Fibroblast of peridontal ligament (primary cell): ENCODE measurements around the gene SPATA33.
"Not testable (repeated sequence)": the region's sequence is repeated elsewhere in the genome, so short reads cannot be mapped to it uniquely, and the experiment has no call there.

Source experiments
- DNase-seq: peaks from one replicate; pipeline ENCODE4 v3.0.0-alpha.2; 2010; ENCODE audit errors: extremely low read depth

The SPATA33 gene

GRCh38 chr16:89629827-89630610, 27.6 kb upstream of the SPATA33 start:
- no peak for DNase-seq

DNA sequence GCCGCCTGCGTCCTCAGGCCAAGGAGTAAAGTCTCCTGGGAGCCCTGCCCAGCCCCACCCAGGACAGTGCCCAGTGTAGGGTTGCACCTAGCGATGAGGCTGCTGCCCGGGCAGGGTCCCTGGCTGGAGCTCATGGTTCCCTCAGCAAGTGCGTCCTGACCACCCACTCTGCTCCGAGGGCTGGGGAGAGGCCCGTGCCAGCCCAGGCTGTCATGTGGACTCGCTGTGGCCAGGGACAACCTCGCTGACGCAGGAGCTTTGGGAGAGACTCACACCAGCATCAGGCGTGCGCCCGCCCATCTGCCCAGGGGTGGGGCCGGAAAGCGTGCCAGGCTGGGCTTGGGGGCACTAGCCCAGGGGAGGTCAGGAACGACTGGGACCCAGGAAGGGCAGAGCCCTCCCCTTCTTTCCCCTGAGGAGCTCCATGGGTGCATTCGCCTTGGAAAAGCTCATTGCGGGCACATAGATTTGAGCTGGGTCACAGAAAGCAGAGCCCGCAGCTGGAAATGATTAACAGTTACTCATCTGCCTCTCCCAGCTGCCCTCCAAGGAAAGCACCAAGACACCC, 24.5 kb upstream of the SPATA33 start:
- DNase-seq: peak; percentile 87

GRCh38 chr16:89634463-89635385, 22.9 kb upstream of the SPATA33 start:
- DNase-seq: not testable (repeated sequence)

DNA sequence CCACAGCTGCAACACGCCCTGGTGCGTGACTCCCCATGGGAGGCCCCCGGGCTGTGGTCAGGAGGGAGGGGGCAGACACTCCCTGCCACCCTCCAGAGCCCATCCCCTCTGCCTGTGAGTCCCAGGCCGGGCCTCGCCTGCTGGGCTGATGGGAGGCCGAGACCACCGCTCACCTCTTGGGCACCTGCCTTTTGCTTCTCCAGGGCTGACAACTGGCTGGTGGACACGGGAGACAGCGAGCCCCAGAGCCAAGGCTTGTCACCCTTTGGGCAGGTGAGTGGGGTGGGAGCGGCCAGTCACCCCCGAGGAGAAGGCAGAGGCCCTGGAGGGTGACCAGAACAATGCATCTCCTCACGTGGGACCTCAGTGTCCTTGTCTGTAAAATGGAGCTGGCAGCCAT, 21.0 kb upstream of the SPATA33 start:
- no peak for DNase-seq

- DNase-seq: no peak
Observed at GRCh38 chr16:89637379-89637778, 20.3 kb upstream of the SPATA33 start.

GRCh38 chr16:89638455-89638854, 19.2 kb upstream of the SPATA33 start:
- DNase-seq: no peak

DNA sequence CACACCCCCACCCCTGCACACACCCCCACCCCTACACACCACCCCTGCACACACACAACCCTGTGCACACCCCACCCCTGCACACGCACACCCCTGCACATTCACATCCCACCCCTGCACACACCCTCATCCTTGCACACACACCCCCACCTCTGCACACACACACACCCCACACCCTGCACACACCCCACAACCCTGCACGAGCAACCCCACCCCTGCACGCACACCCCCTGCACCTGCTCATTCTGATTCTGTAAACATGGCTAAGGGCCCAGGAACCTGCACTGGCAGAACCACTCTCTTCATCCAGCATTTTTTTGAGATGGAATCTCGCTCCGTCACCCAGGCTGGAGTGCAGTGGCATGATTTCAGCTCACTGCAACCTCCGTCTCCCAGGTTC, 18.3 kb upstream of the SPATA33 start:
- no peak for DNase-seq

DNA sequence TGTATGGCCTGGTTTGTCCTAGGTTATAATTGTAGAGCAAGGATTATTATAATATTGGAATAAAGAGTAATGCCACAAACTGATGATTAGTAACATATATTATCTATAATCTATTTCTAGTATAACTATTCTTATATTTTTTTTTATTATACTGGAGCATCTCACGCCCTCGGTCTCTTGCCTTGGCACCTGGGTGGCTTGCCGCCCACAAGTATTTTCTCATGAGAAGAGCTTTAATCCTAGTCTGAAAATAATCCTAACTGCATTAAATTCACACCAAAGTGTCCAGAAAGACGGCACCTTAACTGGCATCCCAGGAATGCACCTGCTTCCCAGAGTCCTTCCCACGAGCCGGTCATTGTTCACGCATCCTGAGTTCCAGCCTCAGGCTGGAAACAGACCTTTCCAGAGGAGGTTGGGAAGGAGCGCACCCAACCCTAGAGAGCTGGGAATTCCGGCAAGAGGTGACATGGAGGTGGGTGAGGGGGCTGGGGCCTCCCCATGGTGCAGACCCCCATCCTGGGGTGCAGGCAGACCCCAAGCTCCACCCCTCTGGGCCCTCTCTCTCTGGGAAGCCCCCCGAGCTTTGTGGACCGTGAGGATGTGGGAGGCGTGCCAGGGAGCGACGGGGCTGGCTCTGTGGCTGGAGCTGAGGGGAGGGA, 16.0 kb upstream of the SPATA33 start:
- no peak for DNase-seq

GRCh38 chr16:89642574-89642973, 15.1 kb upstream of the SPATA33 start:
- DNase-seq: no peak

DNA sequence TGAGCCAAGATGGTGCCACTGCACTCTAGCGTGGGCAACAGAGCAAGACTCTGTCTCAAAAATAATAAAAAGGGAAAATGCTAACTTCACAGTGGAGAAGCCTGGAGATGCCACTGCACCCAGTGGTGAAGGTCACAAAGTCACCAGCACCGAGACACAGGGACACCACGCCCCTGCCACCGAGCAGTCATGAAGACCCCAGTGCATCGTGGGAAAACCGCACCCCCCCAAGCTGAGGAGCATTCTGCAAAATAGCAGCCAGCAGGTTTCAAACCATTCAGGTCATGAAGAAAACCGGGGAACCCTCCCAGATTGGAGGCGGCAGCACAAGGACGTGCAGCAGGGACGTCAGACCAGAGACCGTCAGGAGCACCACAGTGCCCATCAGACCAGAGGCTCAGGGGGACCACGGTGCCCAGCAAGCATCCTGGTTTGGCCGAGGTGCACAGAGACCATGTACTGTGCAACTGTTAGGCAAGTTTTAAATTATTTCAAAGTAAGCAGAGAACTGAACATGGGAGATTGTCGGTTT, 13.8 kb upstream of the SPATA33 start:
- DNase-seq: no peak

- DNase-seq: no peak
Observed at GRCh38 chr16:89645122-89645521, 12.5 kb upstream of the SPATA33 start.

DNA sequence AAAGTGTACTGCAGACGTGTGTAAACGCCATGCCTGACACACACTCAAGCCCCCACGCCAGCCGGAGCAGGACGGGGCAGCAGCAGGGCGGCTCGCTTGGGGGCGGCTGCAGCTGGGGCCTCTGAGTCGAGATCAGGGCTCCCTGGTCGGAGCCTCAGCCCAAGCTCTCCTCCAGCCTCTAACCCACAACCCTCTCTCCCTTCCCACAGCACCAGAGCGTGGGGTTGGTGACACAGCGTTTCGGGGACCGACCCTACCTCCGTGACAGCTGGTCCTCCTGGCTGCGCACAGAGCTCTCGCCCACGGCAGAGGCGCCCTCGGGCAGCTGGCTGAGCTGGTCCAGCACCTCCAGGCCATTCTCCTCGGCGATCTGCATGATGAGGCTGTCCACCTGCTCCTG, 11.4 kb upstream of the SPATA33 start:
- no peak for DNase-seq

- no peak for DNase-seq
Observed at GRCh38 chr16:89646906-89647305, 10.7 kb upstream of the SPATA33 start.

DNA sequence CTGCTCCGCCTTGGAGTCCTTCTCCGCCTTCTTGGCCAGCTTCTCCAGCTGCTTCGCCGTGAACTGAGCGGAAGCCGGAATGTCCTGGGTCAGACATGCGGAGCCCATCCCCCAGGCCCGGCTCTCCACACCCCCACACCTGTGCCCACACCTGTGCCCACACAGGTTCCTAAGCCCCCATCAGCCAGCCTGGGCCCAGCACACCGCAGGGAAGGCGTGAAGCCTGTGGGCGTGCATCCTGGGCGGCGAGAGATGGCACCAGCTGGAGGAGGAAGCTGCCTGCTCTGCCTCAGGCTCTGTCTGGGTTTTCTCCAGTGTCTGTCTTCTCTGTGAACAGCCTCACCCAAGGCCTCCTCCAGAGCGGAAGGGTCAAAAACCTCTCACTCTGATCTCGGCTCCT, 6.1 kb upstream of the SPATA33 start:
- no peak for DNase-seq

DNA sequence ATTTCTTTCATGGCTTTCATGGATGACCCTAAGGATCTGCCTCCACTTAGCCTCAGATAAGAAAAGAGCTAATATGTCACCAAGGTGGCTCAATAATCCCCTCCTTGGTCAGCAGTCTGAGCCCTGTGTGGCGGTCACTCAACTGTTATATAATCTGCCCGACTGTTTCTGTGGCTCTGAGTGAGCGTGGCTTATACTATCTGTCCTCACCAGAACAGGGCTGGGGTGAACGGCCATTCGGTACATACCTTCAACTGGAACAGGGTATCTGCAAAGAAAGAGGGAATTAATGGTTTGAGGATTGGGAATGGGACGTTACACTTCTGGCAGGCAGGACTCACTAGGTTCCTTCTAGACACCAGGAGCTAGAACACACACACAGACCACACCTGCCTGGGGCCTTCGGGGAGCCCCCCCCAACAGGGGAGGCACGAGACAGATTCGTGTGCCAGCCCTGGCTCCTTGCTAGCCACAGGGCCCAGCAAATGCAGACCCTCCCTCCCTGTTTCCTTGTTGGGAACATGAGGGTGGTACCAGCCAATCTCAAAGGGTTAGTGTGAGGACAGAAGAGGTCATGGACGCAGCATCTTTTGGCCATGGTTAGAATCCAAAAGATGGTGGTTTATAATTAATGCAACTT, 3.9 kb upstream of the SPATA33 start:
- no peak for DNase-seq

GRCh38 chr16:89655062-89655643, 2.5 kb upstream of the SPATA33 start:
- DNase-seq: no peak

DNA sequence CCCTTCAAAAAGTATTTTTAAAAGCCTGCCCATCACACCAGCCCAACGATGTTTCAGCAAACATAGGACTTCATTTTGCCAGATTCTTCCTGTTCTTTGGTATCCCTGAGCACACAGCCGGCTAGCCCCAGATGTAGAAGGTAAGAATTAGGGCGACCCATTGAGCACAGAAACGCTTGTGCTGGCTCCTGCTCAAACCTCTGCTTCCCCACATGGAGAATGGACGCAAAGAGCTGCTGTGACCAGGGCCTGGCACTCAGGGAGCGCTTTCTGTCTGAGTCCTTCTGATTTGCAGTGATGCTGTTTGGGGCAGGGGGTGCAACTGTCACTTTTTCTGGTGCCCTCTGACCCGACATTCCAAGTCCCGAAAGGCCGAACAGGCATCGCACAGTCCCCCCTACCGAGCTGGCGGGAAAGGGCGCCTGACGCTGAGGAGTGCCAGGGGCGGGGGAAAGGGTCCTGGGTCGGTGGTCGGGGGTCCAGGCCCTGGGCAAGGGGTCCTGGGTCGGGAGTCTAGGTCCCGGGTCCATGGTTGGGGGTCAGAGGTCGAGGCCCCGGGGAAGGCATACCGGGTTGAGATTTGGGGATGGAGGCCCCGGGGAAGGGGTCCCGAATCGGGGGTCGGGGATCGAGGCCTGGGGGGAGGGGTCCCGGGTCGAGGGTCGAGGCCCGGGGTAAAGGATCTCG, 1.1 kb upstream of the SPATA33 start:
- no peak for DNase-seq

GRCh38 chr16:89658221-89658879, 714 bp downstream of the SPATA33 start:
- no peak for DNase-seq

GRCh38 chr16:89660146-89660545, 2.5 kb downstream of the SPATA33 start:
- DNase-seq: no peak

- no peak for DNase-seq
Observed at GRCh38 chr16:89661215-89661614, 3.6 kb downstream of the SPATA33 start.
